Karpas-422 (cell line): ENCODE data around the gene SLC13A5. TPM values are rescaled to one million over a fixed set of nuclear protein-coding genes. Genes with fewer than 3 reads are reported as not detected.

ENCODE experiments used
- small RNA-seq: library from RNA; depleted of rRNA; stranded (forward); fragments of <200 nt; gene quantifications from one replicate; pipeline ENCODE3, GENCODE V24; 2014
- total RNA-seq: library from RNA; depleted of rRNA; stranded (reverse); fragments of >200 nt; shearing (Covaris generic); gene quantifications from 2 replicates; pipeline ENCODE4 v1.2.3, GENCODE V29; 2014; ENCODE audit warnings: low replicate concordance; rRNA removed

SLC13A5 gene
- total RNA-seq, 1 experiment from 2014 or later: not detected

Small RNA genes lying within 50 kb of the gene (small RNA-seq; reads per million reads assigned to genes)
- gene AC004706.2: not detected
- gene MIR4520-1: not detected

Other genes starting within 250 kb of the SLC13A5 start
- gene PITPNM3, start 156.8 kb downstream of the SLC13A5 start, total RNA-seq: 0.04 and 0.43 TPM in 2 replicates
- 13.7 and 30.5 TPM in 2 replicates for gene KIAA0753, start 72.7 kb downstream of the SLC13A5 start, total RNA-seq
- gene TXNDC17, start 72.3 kb downstream of the SLC13A5 start, total RNA-seq: 75.4 and 83.2 TPM in 2 replicates
- gene MED31, start 61.8 kb downstream of the SLC13A5 start, total RNA-seq: 11.0 and 45.3 TPM in 2 replicates
- gene C17orf100, start 61.6 kb downstream of the SLC13A5 start, total RNA-seq: 0.18 TPM in 1 of 2 replicates, not detected in the other
- gene XAF1, start 42.7 kb upstream of the SLC13A5 start, total RNA-seq: 4.7 and 8.3 TPM in 2 replicates
- gene FBXO39, start 62.8 kb upstream of the SLC13A5 start, total RNA-seq: not detected in 2 replicates
- not detected in 2 replicates for gene TEKT1, start 118.4 kb upstream of the SLC13A5 start, total RNA-seq